HG02678 (cell line): ENCODE results near the gene POMT2.

Experiments used
- ATAC-seq: cut with Tn5 transposase; IDR thresholded peaks from one replicate; pipeline ENCODE4 v1.9.1; 2021; ENCODE audit warnings: mild to moderate bottlenecking, moderate library complexity; ENCODE audit not compliant: unreplicated experiment

The POMT2 gene

GRCh38 chr14:77245820-77246219 lies 74.9 kb downstream of the POMT2 start:
- ATAC-seq = no peak

GRCh38 chr14:77243853-77244252 lies 76.8 kb downstream of the POMT2 start:
- ATAC-seq = no peak

GRCh38 chr14:77242752-77243151 lies 77.9 kb downstream of the POMT2 start:
- ATAC-seq = no peak

GRCh38 chr14:77241955-77242354 lies 78.7 kb downstream of the POMT2 start:
- ATAC-seq = no peak

GRCh38 chr14:77240336-77240915 lies 80.3 kb downstream of the POMT2 start:
- ATAC-seq = no peak

GRCh38 chr14:77239412-77239811 lies 81.3 kb downstream of the POMT2 start:
- no peak for ATAC-seq

GRCh38 chr14:77238996-77239395 lies 81.7 kb downstream of the POMT2 start:
- no peak for ATAC-seq

GRCh38 chr14:77238356-77238755 lies 82.3 kb downstream of the POMT2 start:
- no peak for ATAC-seq

GRCh38 chr14:77236814-77237213 lies 83.9 kb downstream of the POMT2 start:
- ATAC-seq = no peak

GRCh38 chr14:77231721-77232120 lies 89.0 kb downstream of the POMT2 start:
- ATAC-seq = no peak

- ATAC-seq = no peak
These were observed 89.8 kb downstream of the POMT2 start for GRCh38 chr14:77230914-77231313.

GRCh38 chr14:77228056-77228455 lies 92.6 kb downstream of the POMT2 start:
- ATAC-seq = no peak

GRCh38 chr14:77225892-77226557 lies 94.7 kb downstream of the POMT2 start:
- ATAC-seq = no peak

- ATAC-seq = no peak
These were observed 95.4 kb downstream of the POMT2 start for GRCh38 chr14:77225254-77225653.
